ENCODE results near the gene UBE2U.

DNA sequence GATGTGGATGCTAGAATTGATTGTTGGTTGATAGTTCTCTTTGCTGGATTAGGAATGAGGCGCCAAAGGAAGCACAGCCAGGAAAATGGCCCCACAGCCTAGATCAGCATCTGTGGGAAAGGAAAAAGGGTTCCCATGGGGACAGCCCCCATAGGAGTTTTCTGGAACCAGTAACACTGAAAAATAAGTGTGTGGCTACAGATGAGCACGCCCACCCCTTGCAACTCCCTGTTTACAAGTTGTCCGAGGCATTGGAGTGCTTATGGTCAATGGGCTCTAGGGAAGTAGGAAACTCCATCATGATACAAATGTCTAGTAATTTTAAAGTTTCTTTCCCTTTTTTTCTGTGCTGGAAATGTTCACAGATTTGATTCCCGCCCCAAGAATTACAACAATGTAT lies 23.8 kb upstream of the UBE2U start:
- TF ChIP-seq POLR2A (IDR thresholded peaks at IDR 0.05) (no peak), CTCF (IDR thresholded peaks at IDR 0.05) (no peak)

Data from right lobe of liver (tissue), 4 donors.